Measurements from ENCODE around the gene CEACAM20.
A peak's percentile ranks its signal among the peaks of the same experiment; 100 is the strongest.
"Not testable (repeated sequence)": the region's sequence is repeated elsewhere in the genome, so short reads cannot be mapped to it uniquely, and the experiment has no call there.

Gene CEACAM20

DNA sequence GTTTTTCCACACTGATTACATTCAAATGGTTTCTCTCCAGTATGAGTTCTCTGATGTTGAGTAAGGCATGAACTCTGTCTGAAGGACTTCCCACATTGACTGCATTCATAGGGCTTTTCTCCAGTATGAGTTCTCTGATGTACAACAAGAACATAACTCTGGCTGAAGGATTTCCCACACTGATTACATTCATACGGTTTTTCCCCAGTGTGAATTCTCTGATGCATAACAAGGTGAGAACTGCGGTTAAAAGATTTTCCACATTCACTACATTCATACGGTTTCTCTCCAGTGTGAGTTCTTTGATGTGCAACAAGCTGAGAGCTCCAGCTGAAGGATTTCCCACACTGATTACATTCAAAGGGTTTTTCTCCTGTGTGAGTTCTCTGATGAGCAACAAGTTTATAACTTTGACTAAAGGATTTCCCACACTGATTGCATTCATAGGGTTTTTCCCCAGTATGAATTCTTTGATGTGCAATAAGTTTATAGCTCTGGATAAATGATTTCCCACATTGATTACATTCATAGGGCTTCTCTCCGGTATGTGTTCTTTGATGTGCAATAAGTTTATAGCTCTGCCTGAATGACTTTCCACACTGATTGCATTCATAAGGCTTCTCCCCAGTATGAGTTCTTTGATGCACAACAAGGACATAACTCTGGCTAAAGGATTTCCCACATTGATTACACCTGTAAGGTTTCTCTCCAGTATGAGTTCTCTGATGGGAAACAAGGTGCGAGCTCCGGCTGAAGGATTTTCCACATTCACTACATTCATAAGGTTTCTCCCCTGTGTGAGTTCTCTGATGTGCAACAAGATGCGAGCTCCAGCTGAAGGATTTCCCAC is 52.7 kb downstream of the CEACAM20 start:
- DNase-seq: peak; percentile 15

DNA sequence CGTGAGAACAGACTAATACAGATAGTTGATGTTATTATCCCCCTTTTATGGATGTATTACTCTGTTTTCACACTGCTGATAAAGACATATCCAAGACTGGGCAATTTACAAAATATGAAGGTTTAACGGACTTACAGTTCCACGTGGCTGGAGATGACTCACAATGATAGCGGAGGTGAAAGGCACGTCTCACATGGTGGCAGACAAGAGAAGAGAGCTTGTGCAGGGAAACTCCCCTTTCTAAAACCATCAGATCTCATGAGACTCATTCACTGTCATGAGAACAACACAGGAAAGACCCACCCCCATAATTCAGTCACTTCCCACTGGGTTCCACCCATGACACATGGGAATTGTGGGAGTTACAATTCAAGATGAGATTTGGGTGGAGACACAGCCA is 60.7 kb downstream of the CEACAM20 start:
- DNase-seq: not testable (repeated sequence)

DNA sequence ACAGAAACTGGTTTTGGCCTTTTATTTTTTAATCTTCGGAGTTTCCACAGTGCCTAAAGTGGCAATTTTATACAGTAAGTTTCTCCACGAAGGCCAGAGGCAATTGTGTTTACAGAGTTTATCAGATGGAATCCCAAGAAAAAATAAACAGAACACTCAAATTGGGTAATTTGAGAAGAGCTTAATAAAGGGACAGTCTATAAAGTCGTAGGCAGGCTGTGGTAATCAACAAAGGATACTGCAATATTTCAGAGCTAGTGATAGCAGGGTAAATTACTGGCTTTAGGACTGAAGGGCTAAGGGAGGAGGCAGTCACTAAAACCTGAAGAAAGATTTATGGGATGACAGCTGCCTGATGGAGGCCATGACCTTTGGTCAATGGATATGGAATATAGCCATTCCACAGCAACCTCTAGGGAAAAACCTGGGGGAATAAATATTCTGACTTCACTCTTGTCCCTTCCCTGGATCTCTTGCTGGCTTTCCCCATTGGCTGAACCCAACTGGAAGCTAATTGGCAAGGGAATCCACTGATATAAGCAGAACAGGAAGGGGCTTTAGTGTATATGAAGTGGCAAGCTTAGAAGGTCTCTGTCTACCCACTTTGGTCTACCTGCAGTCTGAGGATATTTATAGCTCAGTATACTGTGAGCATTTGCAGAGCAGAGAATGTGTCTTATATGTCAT is 66.7 kb downstream of the CEACAM20 start:
- not testable (repeated sequence) for DNase-seq

All from NCI-H146 (cell line).